ENCODE data around the gene FRAS1.

- no peak for TF ChIP-seq FOXA1 (IDR thresholded peaks at IDR 0.05)
- TF ChIP-seq TARDBP (IDR thresholded peaks at IDR 0.05) = no peak
- TF ChIP-seq FOXM1 (IDR thresholded peaks at IDR 0.05; ENCODE audit: borderline replicate concordance) = no peak
- no peak for TF ChIP-seq SP1 (IDR thresholded peaks at IDR 0.05)
- TF ChIP-seq NFRKB (IDR thresholded peaks at IDR 0.05) = no peak
- no peak for TF ChIP-seq ARNT (IDR thresholded peaks at IDR 0.05)
- TF ChIP-seq FOXK2 (IDR thresholded peaks at IDR 0.05) = no peak
- no peak for TF ChIP-seq PKNOX1 (IDR thresholded peaks at IDR 0.05)
- TF ChIP-seq BHLHE40 (IDR thresholded peaks at IDR 0.05; ENCODE audit: borderline replicate concordance) = no peak
- TF ChIP-seq CTBP1 (IDR thresholded peaks at IDR 0.05; ENCODE audit: borderline replicate concordance) = no peak
- TF ChIP-seq SUZ12 (IDR thresholded peaks at IDR 0.05) = no peak
- no peak for TF ChIP-seq ELF4 (IDR thresholded peaks at IDR 0.05)
- no peak for TF ChIP-seq HDGF (IDR thresholded peaks at IDR 0.05; ENCODE audit: borderline replicate concordance)
These were observed 367.3 kb downstream of the FRAS1 start for GRCh38 chr4:78424461-78424860.

Measured in HEK293T (cell line).